GM12878 (cell line): ENCODE data around the gene UHRF1. TPM values are rescaled to one million over a fixed set of nuclear protein-coding genes. Genes with fewer than 3 reads are reported as not detected.

Experiments used
- ATAC-seq: fragments of 200-7000 bp; cut with Tn5 transposase; 3 replicates; pipeline ENCODE4 v1.9.1; 2020; ENCODE audit warnings: mild to moderate bottlenecking, moderate library complexity
- BruUV-seq: library from RNA; stranded (reverse); fragments of 400-500 nt; replicated peaks from 2 replicates; lab custom pipeline; 2021; lab: Mats Ljungman, UMichigan
- CTCF ChIA-PET: fragments of 300-600 bp; sonication (Branson Sonifier 250); formaldehyde crosslinking; extraction: SDS; loops from one replicate; lab custom pipeline; 2021; ENCODE audit warnings: inconsistent platforms; lab: Yijun Ruan, JAX
- POLR2A ChIA-PET: fragments of 350-600 bp; formaldehyde crosslinking; extraction: SDS; loops from one replicate; lab custom pipeline; 2021; ENCODE audit warnings: inconsistent platforms; lab: Charles Lee
- RAD21 ChIA-PET: fragments of 300-600 bp; sonication (Branson Sonifier 250); formaldehyde crosslinking; loops from one replicate; lab custom pipeline; 2023; ENCODE audit warnings: antibody characterized with exemption; ENCODE audit not compliant: unreplicated experiment; lab: Charles Lee
- SMC1A ChIA-PET: fragments of 300-600 bp; sonication (Branson Sonifier 250); formaldehyde crosslinking; loops from one replicate; lab custom pipeline; 2023; ENCODE audit not compliant: unreplicated experiment, uncharacterized antibody; lab: Charles Lee
- DNase-seq: peaks from one replicate; pipeline ENCODE4 v3.0.0-alpha.2; 2011; ENCODE audit warnings: low read depth, low spot score
- FAIRE-seq: peaks from 3 replicates; lab custom pipeline; 2011; peaks lifted over from hg19 to GRCh38; lab: Jason Lieb, UNC
- H2AFZ ChIP-seq: 2 replicates; pipeline ENCODE4 v1.6.0; 2011; ENCODE audit warnings: low read depth, low read length, control low read depth; ENCODE audit not compliant: control insufficient read depth
- H3K27ac ChIP-seq: 2 replicates; pipeline ENCODE4 v1.5.1; 2011; ENCODE audit warnings: control low read depth; ENCODE audit not compliant: control insufficient read depth, insufficient read depth
- H3K27me3 ChIP-seq, 2 experiments: replicated peaks in 1 of 2; 2 replicates each; pipeline versions ENCODE4 v1.6.0 to v1.6.1; 2011; ENCODE audit warnings: low read length in 1 of 2; ENCODE audit not compliant: control insufficient read depth in 2 of 2, insufficient read depth in 2 of 2
- H3K36me3 ChIP-seq, 2 experiments: 2 replicates each; pipeline ENCODE4 v1.5.1; 2011; ENCODE audit warnings: low read length in 1 of 2; ENCODE audit not compliant: control insufficient read depth in 2 of 2, insufficient read depth in 2 of 2
- H3K4me1 ChIP-seq: 2 replicates; pipeline ENCODE4 v1.6.1; 2011; ENCODE audit warnings: mild to moderate bottlenecking, low read length, moderate library complexity, mixed read lengths; ENCODE audit not compliant: control insufficient read depth, insufficient read depth
- H3K4me2 ChIP-seq: 2 replicates; pipeline ENCODE4 v1.6.0; 2011; ENCODE audit warnings: control low read depth; ENCODE audit not compliant: control insufficient read depth, insufficient read depth
- H3K4me3 ChIP-seq: fragments of 200-600 bp; sonication (generic); 2 replicates; pipeline ENCODE4 v1.5.1; 2016
- H3K79me2 ChIP-seq: 2 replicates; pipeline ENCODE4 v1.6.0; 2011; ENCODE audit warnings: low read length; ENCODE audit not compliant: control insufficient read depth, insufficient read depth
- H3K9ac ChIP-seq: 2 replicates; pipeline ENCODE4 v1.8.0; 2011; ENCODE audit warnings: low read length, control low read depth, mixed read lengths; ENCODE audit not compliant: control insufficient read depth, insufficient read depth
- H3K9me3 ChIP-seq: replicated peaks from 3 replicates; pipeline ENCODE4 v1.5.1; 2011; ENCODE audit warnings: mild to moderate bottlenecking, low read length; ENCODE audit not compliant: control insufficient read depth, insufficient read depth
- H4K20me1 ChIP-seq: 2 replicates; pipeline ENCODE4 v1.6.0; 2011; ENCODE audit not compliant: control insufficient read depth, insufficient read depth
- BACH1 ChIP-seq: fragments of 450-650 bp; IDR thresholded peaks from 2 replicates; pipeline ENCODE4 v1.6.1; 2017; ENCODE audit warnings: mild to moderate bottlenecking, borderline replicate concordance
- FOXM1 ChIP-seq: IDR thresholded peaks from 2 replicates; pipeline ENCODE4 v1.6.1; 2012; ENCODE audit warnings: low read depth, mild to moderate bottlenecking, inconsistent platforms, low read length, moderate library complexity
- MLLT1 ChIP-seq: fragments of 450-650 bp; IDR thresholded peaks from 2 replicates; pipeline ENCODE4 v1.6.1; 2016; ENCODE audit warnings: mild to moderate bottlenecking
- NFIC ChIP-seq: IDR thresholded peaks from 2 replicates; pipeline ENCODE4 v1.6.1; 2012; ENCODE audit warnings: low read depth, mild to moderate bottlenecking, inconsistent platforms, low read length, moderate library complexity
- NR2C1 ChIP-seq: fragments of 450-650 bp; IDR thresholded peaks from 2 replicates; pipeline ENCODE4 v1.6.1; 2017; ENCODE audit warnings: antibody characterized with exemption, mild to moderate bottlenecking, moderate library complexity
- PML ChIP-seq: IDR thresholded peaks from 2 replicates; pipeline ENCODE4 v1.6.1; 2012; ENCODE audit warnings: low read length, inconsistent platforms
- POLR2AphosphoS2 ChIP-seq: IDR thresholded peaks from 2 replicates; pipeline ENCODE4 v1.6.1; 2011; ENCODE audit warnings: low read depth, mild to moderate bottlenecking, low read length, improper control_type of control experiment, moderate library complexity
- POLR2AphosphoS5 ChIP-seq: IDR thresholded peaks from 2 replicates; pipeline ENCODE4 v1.6.1; 2011; ENCODE audit warnings: mild to moderate bottlenecking, low read length, inconsistent platforms
- RUNX3 ChIP-seq: IDR thresholded peaks from 2 replicates; pipeline ENCODE4 v1.6.1; 2012; ENCODE audit warnings: low read length, inconsistent platforms
- SPI1 ChIP-seq: IDR thresholded peaks from 2 replicates; pipeline ENCODE4 v1.6.1; 2011; ENCODE audit warnings: low read depth, mild to moderate bottlenecking, low read length, moderate library complexity, borderline replicate concordance; ENCODE audit not compliant: insufficient read depth
- TCF12 ChIP-seq: IDR thresholded peaks from 2 replicates; pipeline ENCODE4 v1.6.1; 2011; ENCODE audit warnings: low read depth, mild to moderate bottlenecking, low read length
- ZNF274 ChIP-seq: IDR thresholded peaks from one replicate; pipeline ENCODE4 v1.8.0; 2011; ENCODE audit not compliant: insufficient read length, insufficient read depth
- WGBS: methylation state at CpG from one replicate; pipeline ENCODE4 v1.1.6; 2016; ENCODE audit warnings: low lambda C conversion rate; ENCODE audit not compliant: insufficient replicate concordance, insufficient coverage; ENCODE audit errors: missing lambda C conversion rate; 5-methylcytosine and 5-hydroxymethylcytosine counted together
- in situ Hi-C: fragments of 300-500 bp; cut with MboI; formaldehyde crosslinking; loops from 9 replicates; pipeline ENCODE4 v1.14.3; 2018; ENCODE audit warnings: mixed read lengths
- intact Hi-C: fragments of 100-400 bp; cut with micrococcal nuclease; formaldehyde crosslinking; loops from one replicate; pipeline ENCODE4 v1.14.2; 2022; ENCODE audit not compliant: unreplicated experiment
- polyA plus RNA-seq, 11 experiments: library from polyadenylated mRNA; depleted of rRNA in 4 of 11; unstranded in 6 of 11; stranded (reverse) in 5 of 11; fragments of >200 nt; fragmentation: Nextera tagmentation in 4 of 11; fragmentation: Illumina TruSeq in 1 of 11; extraction: Ambion mirVana in 4 of 11; extraction: Trizol in 1 of 11; gene quantifications; 1 replicate in 1 of 11; 2 replicates in 10 of 11; pipeline versions ENCODE4 v1.2.1 to v1.2.3, GENCODE V29; 2011 to 2016; ENCODE audit warnings: inconsistent platforms in 2 of 11, missing spikeins in 2 of 11, low read depth in 1 of 11
- total RNA-seq, 4 experiments: library from RNA; depleted of rRNA in 3 of 4; stranded (reverse); fragments of >200 nt in 3 of 4; fragmentation: Illumina TruSeq in 1 of 4; extraction: Trizol in 1 of 4; gene quantifications; 2 replicates each; pipeline versions ENCODE4 v1.2.1 to v1.2.3, GENCODE V29; 2013 to 2021
- TF ChIP-seq, protein P1 (sequence below): IDR thresholded peaks from 2 replicates; pipeline ENCODE4 v1.6.1; 2011; ENCODE audit warnings: borderline replicate concordance, low read depth, mild to moderate bottlenecking, moderate library complexity, mixed read lengths, low read length; ENCODE audit not compliant: insufficient read depth; ENCODE audit errors: extremely low read length
- TF ChIP-seq, protein P2 (sequence below): fragments of 450-650 bp; IDR thresholded peaks from 2 replicates; pipeline ENCODE4 v1.6.1; 2014; ENCODE audit warnings: mild to moderate bottlenecking

Gene UHRF1
- total and polyA plus RNA-seq, 10 of the 15 experiments (the other 5 are each of a cell fraction or from before 2014, with no cell fraction given), result 13.0 to 109 (median 37.7) TPM

DNA sequence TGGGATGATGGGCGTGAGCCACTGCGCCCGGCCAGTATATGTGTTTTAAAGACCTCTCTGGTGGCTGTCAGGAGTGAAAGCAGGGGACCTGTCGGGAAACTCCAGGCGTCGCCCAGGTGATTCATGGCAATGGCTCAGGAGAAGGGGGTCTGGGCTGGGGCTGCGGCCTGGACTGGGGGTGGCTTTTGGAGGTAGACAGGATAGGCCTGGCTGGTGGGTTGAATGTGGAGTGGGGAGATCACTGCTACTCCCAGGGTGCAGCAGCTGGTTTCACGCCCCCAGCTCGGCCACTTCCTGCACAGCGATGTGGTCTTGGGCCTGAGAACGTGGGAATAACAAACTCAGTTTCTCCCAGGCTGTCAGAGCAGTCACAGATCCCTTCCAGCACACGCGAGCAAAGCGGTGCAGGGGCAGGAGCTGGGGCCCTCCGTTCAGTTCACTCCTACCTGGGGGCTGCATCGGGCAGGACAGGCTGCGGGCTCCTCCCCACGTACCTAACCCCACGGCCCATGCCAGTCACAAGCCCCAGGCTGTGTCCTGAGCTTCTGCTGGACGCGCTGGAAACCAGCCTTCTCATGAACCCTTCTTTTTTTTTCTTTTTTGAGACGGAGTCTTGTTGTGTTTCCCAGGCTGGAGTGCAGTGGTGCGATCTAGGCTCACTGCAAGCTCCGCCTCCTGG, 78.5 kb downstream of the UHRF1 start:
- Histone ChIP-seq H2AFZ (no peak overlapping the region), H4K20me1 (peaks cover 13% of the 10 kb centered on the region), H3K4me2 (no peak overlapping the region), H3K27ac (no peak overlapping the region), H3K9ac (no peak overlapping the region), H3K9me3 (no peaks in the 10 kb centered on the region; the same call in 2 of the 3 replicates), H3K4me1 (no peaks in the 10 kb centered on the region), H3K36me3 (peaks cover 0 to 8% of the 10 kb centered on the region in 2 experiments; a peak in 1 of 4 replicates), H3K79me2 (peaks cover 24% of the 10 kb centered on the region), H3K4me3 (no peak overlapping the region), H3K27me3 (no peaks in the 10 kb centered on the region)
- intact Hi-C loops, result no loop called here
- CTCF ChIA-PET, result interaction anchor here (1.2 kb wide), 1 partner anchor 42 kb away, joined by 3 read pairs; no protein-coding TSS in a partner anchor
- BruUV-seq, result no TSS peak
- ATAC-seq, result no peak
- DNase-seq, result no peak
- RAD21 ChIA-PET, result no interaction called here
- FAIRE-seq, result no peak
- SMC1A ChIA-PET, result no interaction called here
- WGBS, result 93% methylated on average over 21 of the region's 24 CpGs
- in situ Hi-C loops, result no loop called here
- TF ChIP-seq FOXM1, result no peak
- no peak for TF ChIP-seq SPI1
- TF ChIP-seq POLR2AphosphoS5, result no peak
- no peak for TF ChIP-seq MLLT1
- no peak for TF ChIP-seq ZNF274
- no peak for TF ChIP-seq RUNX3
- TF ChIP-seq BACH1, result no peak
- no peak for TF ChIP-seq POLR2AphosphoS2
- TF ChIP-seq TCF12, result no peak
- no peak for TF ChIP-seq NFIC
- TF ChIP-seq, protein P1, sequence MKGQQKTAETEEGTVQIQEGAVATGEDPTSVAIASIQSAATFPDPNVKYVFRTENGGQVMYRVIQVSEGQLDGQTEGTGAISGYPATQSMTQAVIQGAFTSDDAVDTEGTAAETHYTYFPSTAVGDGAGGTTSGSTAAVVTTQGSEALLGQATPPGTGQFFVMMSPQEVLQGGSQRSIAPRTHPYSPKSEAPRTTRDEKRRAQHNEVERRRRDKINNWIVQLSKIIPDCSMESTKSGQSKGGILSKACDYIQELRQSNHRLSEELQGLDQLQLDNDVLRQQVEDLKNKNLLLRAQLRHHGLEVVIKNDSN, result no peak
- TF ChIP-seq, protein P2, sequence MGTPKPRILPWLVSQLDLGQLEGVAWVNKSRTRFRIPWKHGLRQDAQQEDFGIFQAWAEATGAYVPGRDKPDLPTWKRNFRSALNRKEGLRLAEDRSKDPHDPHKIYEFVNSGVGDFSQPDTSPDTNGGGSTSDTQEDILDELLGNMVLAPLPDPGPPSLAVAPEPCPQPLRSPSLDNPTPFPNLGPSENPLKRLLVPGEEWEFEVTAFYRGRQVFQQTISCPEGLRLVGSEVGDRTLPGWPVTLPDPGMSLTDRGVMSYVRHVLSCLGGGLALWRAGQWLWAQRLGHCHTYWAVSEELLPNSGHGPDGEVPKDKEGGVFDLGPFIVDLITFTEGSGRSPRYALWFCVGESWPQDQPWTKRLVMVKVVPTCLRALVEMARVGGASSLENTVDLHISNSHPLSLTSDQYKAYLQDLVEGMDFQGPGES, result no peak
- no peak for TF ChIP-seq NR2C1
- TF ChIP-seq PML, result no peak
- POLR2A ChIA-PET, result no interaction called here
